HepG2 (cell line): Measurements from ENCODE around the gene NCMAP. TPM values are rescaled to one million over a fixed set of nuclear protein-coding genes. Genes with fewer than 3 reads are reported as not detected.
A peak's percentile ranks its signal among the peaks of the same experiment; 100 is the strongest.

Experiments used
- AKNA ChIP-seq: sonication (generic); formaldehyde crosslinking; IDR thresholded peaks from 2 replicates; pipeline ENCODE4 v1.4.0; 2020; ENCODE audit warnings: missing genetic modification reagents, borderline replicate concordance
- FOXA3 ChIP-seq: IDR thresholded peaks from 2 replicates; pipeline ENCODE4 v1.6.1; 2016; ENCODE audit warnings: missing genetic modification reagents, missing compliant biosample characterization
- FOXO1 ChIP-seq: sonication (generic); formaldehyde crosslinking; IDR thresholded peaks from 2 replicates; pipeline ENCODE4 v1.4.0; 2020; ENCODE audit warnings: missing genetic modification reagents
- GPN1 ChIP-seq: sonication (generic); formaldehyde crosslinking; IDR thresholded peaks from 2 replicates; pipeline ENCODE4 v1.5.1; 2020; ENCODE audit warnings: missing genetic modification reagents, borderline replicate concordance
- KDM3A ChIP-seq: IDR thresholded peaks from 2 replicates; pipeline ENCODE4 v1.6.1; 2018; ENCODE audit warnings: low read depth, missing compliant biosample characterization
- MED1 ChIP-seq: sonication (generic); formaldehyde crosslinking; IDR thresholded peaks from 2 replicates; pipeline ENCODE4 v1.4.0; 2020; ENCODE audit warnings: missing genetic modification reagents
- MTA3 ChIP-seq: sonication (generic); formaldehyde crosslinking; IDR thresholded peaks from 2 replicates; pipeline ENCODE4 v1.4.0; 2020; ENCODE audit warnings: missing genetic modification reagents
- NR2C2 ChIP-seq: sonication (generic); formaldehyde crosslinking; IDR thresholded peaks from 2 replicates; pipeline ENCODE4 v1.4.0; 2020; ENCODE audit warnings: missing genetic modification reagents, mild to moderate bottlenecking, moderate library complexity, borderline replicate concordance
- RARA ChIP-seq: IDR thresholded peaks from 2 replicates; pipeline ENCODE4 v1.6.1; 2016; ENCODE audit warnings: missing genetic modification reagents, missing compliant biosample characterization
- RCOR2 ChIP-seq: IDR thresholded peaks from 2 replicates; pipeline ENCODE4 v1.6.1; 2016; ENCODE audit warnings: missing biosample characterization, missing genetic modification reagents
- SMAD9 ChIP-seq: sonication (generic); formaldehyde crosslinking; IDR thresholded peaks from 2 replicates; pipeline ENCODE4 v1.5.1; 2020; ENCODE audit warnings: mild to moderate bottlenecking, missing genetic modification reagents
- SOX13 ChIP-seq, 3 experiments: fragments of 450-650 bp in 1 of 3; sonication (generic) in 1 of 3; formaldehyde crosslinking in 1 of 3; IDR thresholded peaks in 2 of 3; conservative IDR thresholded peaks in 1 of 3; 2 replicates each; pipeline versions ENCODE4 v1.5.0 to v1.6.1; 2016 to 2020; ENCODE audit warnings: antibody characterized with exemption in 1 of 3, mild to moderate bottlenecking in 1 of 3, missing compliant biosample characterization in 1 of 3, missing genetic modification reagents in 1 of 3, moderate library complexity in 1 of 3
- SRY ChIP-seq: sonication (generic); formaldehyde crosslinking; IDR thresholded peaks from 2 replicates; pipeline ENCODE4 v1.8.0; 2022; ENCODE audit warnings: mild to moderate bottlenecking, missing genetic modification reagents
- ZNF629 ChIP-seq: sonication (generic); formaldehyde crosslinking; conservative IDR thresholded peaks from 2 replicates; pipeline ENCODE4 v1.5.0; 2020; ENCODE audit warnings: missing genetic modification reagents
- polyA plus RNA-seq, 8 experiments: library from polyadenylated mRNA; depleted of rRNA in 3 of 8; stranded (reverse) in 7 of 8; unstranded in 1 of 8; fragments of >200 nt; fragmentation: Illumina TruSeq in 4 of 8; extraction: Trizol in 4 of 8; gene quantifications; 2 replicates each; pipeline versions ENCODE4 v1.2.1 to v1.2.3, GENCODE V29; 2011 to 2016; ENCODE audit warnings: low read depth in 4 of 8, missing spikeins in 1 of 8, mixed read lengths in 1 of 8; ENCODE audit not compliant: insufficient read depth in 1 of 8
- total RNA-seq, 5 experiments: library from RNA; depleted of rRNA; stranded (reverse); fragments of >200 nt; fragmentation: Illumina TruSeq; extraction: Trizol; gene quantifications; 2 replicates each; pipeline ENCODE4 v1.2.3, GENCODE V29; 2016; ENCODE audit warnings: low read depth in 1 of 5
- TF ChIP-seq, protein P1 (sequence below): sonication (generic); formaldehyde crosslinking; conservative IDR thresholded peaks from 2 replicates; pipeline ENCODE4 v1.4.0; 2020; ENCODE audit warnings: mild to moderate bottlenecking, missing genetic modification reagents, moderate library complexity
- TF ChIP-seq, protein P2 (sequence below): sonication (generic); formaldehyde crosslinking; conservative IDR thresholded peaks from 2 replicates; pipeline ENCODE4 v1.4.0; 2020; ENCODE audit warnings: missing genetic modification reagents

Gene NCMAP
- total and polyA plus RNA-seq, 2 of the 13 experiments (the other 11 are each of a cell fraction or from before 2014, with no cell fraction given): 2.7 to 20.0 TPM

- TF ChIP-seq, protein P1, sequence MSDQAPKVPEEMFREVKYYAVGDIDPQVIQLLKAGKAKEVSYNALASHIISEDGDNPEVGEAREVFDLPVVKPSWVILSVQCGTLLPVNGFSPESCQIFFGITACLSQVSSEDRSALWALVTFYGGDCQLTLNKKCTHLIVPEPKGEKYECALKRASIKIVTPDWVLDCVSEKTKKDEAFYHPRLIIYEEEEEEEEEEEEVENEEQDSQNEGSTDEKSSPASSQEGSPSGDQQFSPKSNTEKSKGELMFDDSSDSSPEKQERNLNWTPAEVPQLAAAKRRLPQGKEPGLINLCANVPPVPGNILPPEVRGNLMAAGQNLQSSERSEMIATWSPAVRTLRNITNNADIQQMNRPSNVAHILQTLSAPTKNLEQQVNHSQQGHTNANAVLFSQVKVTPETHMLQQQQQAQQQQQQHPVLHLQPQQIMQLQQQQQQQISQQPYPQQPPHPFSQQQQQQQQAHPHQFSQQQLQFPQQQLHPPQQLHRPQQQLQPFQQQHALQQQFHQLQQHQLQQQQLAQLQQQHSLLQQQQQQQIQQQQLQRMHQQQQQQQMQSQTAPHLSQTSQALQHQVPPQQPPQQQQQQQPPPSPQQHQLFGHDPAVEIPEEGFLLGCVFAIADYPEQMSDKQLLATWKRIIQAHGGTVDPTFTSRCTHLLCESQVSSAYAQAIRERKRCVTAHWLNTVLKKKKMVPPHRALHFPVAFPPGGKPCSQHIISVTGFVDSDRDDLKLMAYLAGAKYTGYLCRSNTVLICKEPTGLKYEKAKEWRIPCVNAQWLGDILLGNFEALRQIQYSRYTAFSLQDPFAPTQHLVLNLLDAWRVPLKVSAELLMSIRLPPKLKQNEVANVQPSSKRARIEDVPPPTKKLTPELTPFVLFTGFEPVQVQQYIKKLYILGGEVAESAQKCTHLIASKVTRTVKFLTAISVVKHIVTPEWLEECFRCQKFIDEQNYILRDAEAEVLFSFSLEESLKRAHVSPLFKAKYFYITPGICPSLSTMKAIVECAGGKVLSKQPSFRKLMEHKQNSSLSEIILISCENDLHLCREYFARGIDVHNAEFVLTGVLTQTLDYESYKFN (CRISPR knock-in tag): peak; percentile 73
- TF ChIP-seq MTA3 (CRISPR knock-in tag) (no peak), KDM3A (CRISPR knock-in tag) (no peak), ZNF629 (CRISPR knock-in tag) (no peak), AKNA (CRISPR knock-in tag) (no peak), RCOR2 (no peak), FOXO1 (CRISPR knock-in tag) (peak; percentile 19; the same call in 1 of the 2 replicates), NR2C2 (CRISPR knock-in tag) (peak; percentile 47; the same call in 1 of the 2 replicates), GPN1 (CRISPR knock-in tag) (no peak), SOX13 (IDR thresholded peaks at IDR 0.05) (no peak), SOX13 (CRISPR knock-in tag; conservative IDR thresholded peaks at IDR 0.05 in 1 of 2, IDR thresholded peaks at IDR 0.05 in 1 of 2) (peak in 1 of 2 experiments; percentile 43; a peak in 1 of 4 replicates), SRY (no peak), SMAD9 (CRISPR knock-in tag) (no peak), MED1 (CRISPR knock-in tag) (no peak; the same call in 1 of the 2 replicates), FOXA3 (peak; percentile 69), RARA (peak; percentile 94)
- TF ChIP-seq, protein P2, sequence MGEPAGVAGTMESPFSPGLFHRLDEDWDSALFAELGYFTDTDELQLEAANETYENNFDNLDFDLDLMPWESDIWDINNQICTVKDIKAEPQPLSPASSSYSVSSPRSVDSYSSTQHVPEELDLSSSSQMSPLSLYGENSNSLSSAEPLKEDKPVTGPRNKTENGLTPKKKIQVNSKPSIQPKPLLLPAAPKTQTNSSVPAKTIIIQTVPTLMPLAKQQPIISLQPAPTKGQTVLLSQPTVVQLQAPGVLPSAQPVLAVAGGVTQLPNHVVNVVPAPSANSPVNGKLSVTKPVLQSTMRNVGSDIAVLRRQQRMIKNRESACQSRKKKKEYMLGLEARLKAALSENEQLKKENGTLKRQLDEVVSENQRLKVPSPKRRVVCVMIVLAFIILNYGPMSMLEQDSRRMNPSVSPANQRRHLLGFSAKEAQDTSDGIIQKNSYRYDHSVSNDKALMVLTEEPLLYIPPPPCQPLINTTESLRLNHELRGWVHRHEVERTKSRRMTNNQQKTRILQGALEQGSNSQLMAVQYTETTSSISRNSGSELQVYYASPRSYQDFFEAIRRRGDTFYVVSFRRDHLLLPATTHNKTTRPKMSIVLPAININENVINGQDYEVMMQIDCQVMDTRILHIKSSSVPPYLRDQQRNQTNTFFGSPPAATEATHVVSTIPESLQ: no peak
These were observed 32.7 kb downstream of the NCMAP start (continued) for GRCh38 chr1:24588573-24588972.
